Right ventricle myocardium superior (tissue), 1 donor: ENCODE measurements around the gene AP2A2. TPM values are rescaled to one million over a fixed set of nuclear protein-coding genes. Genes with fewer than 3 reads are reported as not detected.
"Not testable (repeated sequence)": the region's sequence is repeated elsewhere in the genome, so short reads cannot be mapped to it uniquely, and the experiment has no call there.

Experiments
- ATAC-seq: fragments of 200-7000 bp; cut with Tn5 transposase; one replicate; pipeline ENCODE4 v1.9.1; 2020; ENCODE audit warnings: mild to moderate bottlenecking; ENCODE audit not compliant: poor library complexity
- DNase-seq: peaks from one replicate; pipeline ENCODE4 v3.0.0-alpha.2; 2020
- intact Hi-C: fragments of 100-400 bp; cut with DNase I; formaldehyde crosslinking; loops from one replicate; pipeline ENCODE4 v1.11.2; 2022
- total RNA-seq: library from RNA; stranded (reverse); fragmentation: NEBNext Ultra II Directional; extraction: Animal tissue kit (Norgen Biotek cat#: 25700); gene quantifications from one replicate; pipeline ENCODE4 v1.2.1, GENCODE V29; 2021
- donor health status: DM: no; HTN: yes; CAD: no; lungs with severe emphysema.

Gene AP2A2
- total RNA-seq, 1 donor from 2014 or later = 53.5 TPM

GRCh38 chr11:1016610-1017126, 91.0 kb downstream of the AP2A2 start:
- peak; percentile 11 for ATAC-seq
- DNase-seq, intact Hi-C loops: not testable (repeated sequence)

- no peak for DNase-seq
- peak; percentile 25 for ATAC-seq
- intact Hi-C loops = no loop called here
Measured at GRCh38 chr11:1017269-1018005, 91.8 kb downstream of the AP2A2 start.

GRCh38 chr11:1018091-1018490, 92.4 kb downstream of the AP2A2 start:
- intact Hi-C loops = no loop called here
- ATAC-seq (no peak), DNase-seq (no peak)

GRCh38 chr11:1019321-1019910, 93.7 kb downstream of the AP2A2 start:
- intact Hi-C loops = no loop called here
- DNase-seq (no peak), ATAC-seq (no peak)

- ATAC-seq (no peak), DNase-seq (no peak)
- intact Hi-C loops = no loop called here
Measured at GRCh38 chr11:1020211-1020905, 94.7 kb downstream of the AP2A2 start.

- no peak for ATAC-seq
- no peak for DNase-seq
- intact Hi-C loops = no loop called here
Measured at GRCh38 chr11:1022411-1022810, 96.7 kb downstream of the AP2A2 start.

- intact Hi-C loops = no loop called here
- DNase-seq = no peak
Measured at GRCh38 chr11:1022908-1023810, 97.5 kb downstream of the AP2A2 start.

GRCh38 chr11:1023811-1024596, 98.3 kb downstream of the AP2A2 start:
- intact Hi-C loops = no loop called here
- ATAC-seq = no peak
- DNase-seq = no peak

More at GRCh38 chr11:1022908-1023810, 97.5 kb downstream of the AP2A2 start:
- no peak for ATAC-seq

GRCh38 chr11:1024597-1025409, 99.1 kb downstream of the AP2A2 start:
- intact Hi-C loops = no loop called here
- ATAC-seq (no peak), DNase-seq (no peak)

- intact Hi-C loops = no loop called here
- DNase-seq = no peak
- ATAC-seq = peak; percentile 3
Measured at GRCh38 chr11:1025410-1026162, 99.9 kb downstream of the AP2A2 start.

- intact Hi-C loops = no loop called here
- no peak for ATAC-seq
Measured at GRCh38 chr11:1026163-1026450, 100.4 kb downstream of the AP2A2 start.

GRCh38 chr11:1026641-1027482, 101.2 kb downstream of the AP2A2 start:
- ATAC-seq (no peak), DNase-seq (no peak)
- intact Hi-C loops = no loop called here

More at GRCh38 chr11:1026163-1026450, 100.4 kb downstream of the AP2A2 start:
- DNase-seq = no peak

- DNase-seq (no peak), ATAC-seq (no peak)
- intact Hi-C loops = no loop called here
Measured at GRCh38 chr11:1027483-1028290, 102.0 kb downstream of the AP2A2 start.

GRCh38 chr11:1028291-1028540, 102.5 kb downstream of the AP2A2 start:
- intact Hi-C loops = no loop called here
- no peak for DNase-seq
- no peak for ATAC-seq

GRCh38 chr11:1028616-1029015, 102.9 kb downstream of the AP2A2 start:
- DNase-seq (no peak), ATAC-seq (no peak)
- intact Hi-C loops = no loop called here
